Stimulated activated CD4-positive, alpha-beta T cell treated with anti-CD3 and anti-CD28 coated beads, Interleukin-12 subunit alpha, Interleukin-12 subunit beta, amount 100 ng/mL, for 48 hours (primary cell): ENCODE measurements around the gene OR56A5.
"Not testable (repeated sequence)": the region's sequence is repeated elsewhere in the genome, so short reads cannot be mapped to it uniquely, and the experiment has no call there.

ENCODE experiments used
- DNase-seq, 3 donors: peaks; one replicate each; pipeline ENCODE4 v3.0.0-alpha.2; 2020; ENCODE audit warnings: low read depth in 2 of 3, low spot score in 1 of 3

OR56A5 gene, protein sequence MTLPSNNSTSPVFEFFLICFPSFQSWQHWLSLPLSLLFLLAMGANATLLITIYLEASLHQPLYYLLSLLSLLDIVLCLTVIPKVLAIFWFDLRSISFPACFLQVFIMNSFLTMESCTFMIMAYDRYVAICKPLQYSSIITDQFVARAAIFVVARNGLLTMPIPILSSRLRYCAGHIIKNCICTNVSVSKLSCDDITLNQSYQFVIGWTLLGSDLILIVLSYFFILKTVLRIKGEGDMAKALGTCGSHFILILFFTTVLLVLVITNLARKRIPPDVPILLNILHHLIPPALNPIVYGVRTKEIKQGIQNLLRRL

DNA sequence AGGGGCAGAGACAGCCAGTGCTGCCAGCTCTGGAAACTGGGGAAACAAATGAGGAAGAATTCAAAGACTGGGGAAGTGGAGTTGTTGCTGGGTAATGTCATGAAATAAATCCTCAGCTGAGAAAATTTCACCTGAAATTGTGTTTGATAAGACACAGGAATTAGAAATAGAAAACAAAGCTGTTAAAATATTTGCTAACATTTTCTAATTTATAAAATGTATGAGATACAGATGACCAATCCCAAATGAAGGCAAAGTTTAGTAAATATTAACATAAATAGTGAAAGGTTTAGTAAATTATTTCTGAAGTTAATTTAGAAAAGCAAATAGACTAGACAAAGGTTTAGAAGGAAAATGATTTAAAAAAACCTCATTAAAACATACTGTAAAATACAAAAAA, at the start of gene OR56A5:
TSS of gene OR56A5 (minus strand) at position 101 of the 400 bp plus-strand sequence. CDS start at position 101, 0 bp downstream.
- DNase-seq: no peak

DNA sequence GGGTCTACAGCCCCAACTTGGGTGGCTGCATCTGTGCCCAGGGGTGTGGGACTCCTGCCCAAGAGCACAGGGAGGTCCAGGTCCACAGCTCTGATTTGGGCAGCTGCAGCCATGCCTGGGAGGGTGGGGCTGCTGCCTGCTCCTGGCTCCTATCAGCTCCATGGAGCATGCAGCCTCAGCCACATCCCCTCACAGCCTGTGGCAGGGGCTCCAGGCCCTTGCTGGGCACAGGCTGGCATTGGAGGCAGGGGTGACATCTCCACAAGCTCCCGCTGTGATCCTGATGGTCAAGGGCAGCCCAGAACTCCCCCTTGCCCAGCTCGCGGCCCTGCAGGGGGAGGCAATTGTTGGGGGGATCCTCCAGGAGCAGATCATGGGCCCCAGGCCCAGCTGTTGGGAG, 44.7 kb upstream of the OR56A5 start:
- no peak for DNase-seq

DNA sequence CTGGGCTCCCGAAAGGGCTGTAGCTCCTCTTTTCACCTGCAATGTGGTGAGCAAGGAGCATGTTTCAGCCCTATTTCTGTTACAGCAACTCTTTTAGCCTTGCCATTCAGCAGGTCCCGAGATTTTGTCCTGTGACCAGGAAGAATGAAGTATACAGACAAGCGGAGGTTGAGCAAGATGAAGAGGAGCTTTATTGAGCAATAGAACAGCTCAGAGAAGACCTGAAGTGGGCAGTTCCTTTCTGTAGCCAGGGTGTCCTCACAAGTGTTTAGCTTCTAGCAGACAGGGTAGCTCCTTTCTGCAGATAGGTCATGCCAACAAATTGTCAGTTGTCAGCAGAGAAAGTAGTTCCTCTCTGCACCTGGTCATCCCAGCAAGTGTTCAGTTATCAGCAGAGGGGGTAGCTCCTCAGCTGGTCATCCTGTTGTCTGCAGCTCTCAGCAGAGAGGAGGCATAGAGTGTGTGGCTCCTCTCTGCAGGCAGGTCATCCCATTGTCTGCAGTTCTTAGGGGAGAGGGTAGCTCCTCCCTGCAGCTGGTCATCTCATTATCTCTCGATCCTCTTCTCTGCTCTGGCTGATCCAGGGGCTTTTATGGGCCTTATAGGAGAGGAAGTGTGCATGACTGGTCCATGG, 43.9 kb upstream of the OR56A5 start:
- DNase-seq: no peak

DNA sequence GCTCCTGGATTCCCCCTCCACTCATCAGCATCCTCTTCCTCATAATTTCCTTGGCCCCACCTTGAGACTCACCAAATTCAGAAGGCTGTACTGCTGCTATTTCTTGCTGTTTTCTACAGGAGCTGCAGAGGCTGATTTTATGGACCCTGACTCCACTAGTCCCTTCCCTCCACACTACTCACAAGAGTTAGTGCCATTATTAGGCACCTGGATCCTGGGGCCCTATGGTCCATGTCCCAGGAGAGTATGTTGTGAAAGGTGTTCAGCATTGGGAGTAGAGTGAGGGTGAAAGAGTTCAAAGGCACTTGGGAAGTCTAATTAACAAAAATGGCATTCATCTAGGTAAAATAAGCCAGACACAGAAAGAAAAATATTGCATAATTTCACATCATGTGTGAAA, 38.6 kb upstream of the OR56A5 start, which contains the start of gene OR56A4:
TSS of gene OR56A4 (minus strand) at position 101 of the 400 bp plus-strand sequence. CDS start 3,954 bp downstream, outside the sequence.
- no peak for DNase-seq

DNA sequence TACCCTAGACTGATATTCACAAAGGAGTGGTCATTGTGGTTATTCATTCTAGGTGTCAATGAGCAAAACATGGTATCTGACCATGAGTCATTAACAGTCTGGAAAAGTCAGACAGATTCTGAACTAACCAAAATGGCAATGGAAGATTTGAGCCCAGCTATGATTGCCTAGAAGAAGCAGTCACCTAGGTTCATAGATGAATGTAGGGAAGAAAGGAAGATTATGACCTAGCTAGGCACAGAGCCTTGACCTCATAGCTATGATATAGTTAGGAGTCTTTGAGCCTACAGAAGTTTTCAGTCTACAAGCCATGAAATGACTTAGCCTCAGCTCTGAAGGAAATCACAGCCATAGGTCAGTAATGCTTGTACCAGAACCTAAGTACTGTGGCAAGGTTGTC, 38.1 kb upstream of the OR56A5 start:
- no peak for DNase-seq

DNA sequence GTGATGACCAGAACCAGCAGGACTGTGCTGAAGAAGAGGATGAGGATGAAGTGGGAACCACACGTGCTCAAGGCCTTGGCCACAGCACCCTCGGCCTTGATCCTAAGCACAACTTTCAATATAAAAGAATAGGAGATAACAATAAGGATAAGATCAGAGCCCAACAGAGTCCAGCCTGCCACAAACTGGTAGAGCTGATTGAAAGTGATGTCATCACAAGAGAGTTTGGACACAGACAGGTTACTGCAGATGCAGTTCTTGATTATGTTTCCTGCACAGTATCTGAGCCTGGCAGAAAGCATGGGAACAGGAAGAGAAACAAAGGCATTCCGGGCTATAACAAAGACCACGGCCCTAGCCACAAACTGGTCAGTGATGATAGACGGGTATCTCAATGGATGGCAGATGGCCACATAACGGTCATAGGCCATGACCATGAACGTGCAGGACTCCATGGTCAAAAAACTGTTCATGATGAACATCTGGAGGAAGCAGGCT, 34.0 kb upstream of the OR56A5 start:
- no peak for DNase-seq

DNA sequence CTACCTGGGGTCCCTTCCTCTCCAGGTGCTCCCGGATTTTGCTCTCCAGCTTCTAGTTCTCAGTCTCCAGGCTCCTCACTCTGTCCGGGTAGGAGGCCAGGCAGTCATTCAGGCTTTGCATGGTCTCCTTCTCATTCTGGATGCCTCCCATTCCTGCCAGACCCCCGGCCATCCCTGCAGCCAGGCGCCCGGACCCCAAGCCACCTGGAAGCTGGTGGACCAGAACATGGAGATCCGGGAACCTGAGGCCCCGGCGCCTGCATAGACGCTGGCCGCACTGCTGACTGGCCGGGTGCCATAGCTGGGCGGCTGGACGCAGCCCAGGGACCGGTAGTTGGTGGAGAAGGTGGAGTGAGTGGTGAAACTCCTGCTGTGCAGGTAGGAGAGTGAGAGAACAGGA, 26.5 kb upstream of the OR56A5 start:
- DNase-seq: no peak

DNA sequence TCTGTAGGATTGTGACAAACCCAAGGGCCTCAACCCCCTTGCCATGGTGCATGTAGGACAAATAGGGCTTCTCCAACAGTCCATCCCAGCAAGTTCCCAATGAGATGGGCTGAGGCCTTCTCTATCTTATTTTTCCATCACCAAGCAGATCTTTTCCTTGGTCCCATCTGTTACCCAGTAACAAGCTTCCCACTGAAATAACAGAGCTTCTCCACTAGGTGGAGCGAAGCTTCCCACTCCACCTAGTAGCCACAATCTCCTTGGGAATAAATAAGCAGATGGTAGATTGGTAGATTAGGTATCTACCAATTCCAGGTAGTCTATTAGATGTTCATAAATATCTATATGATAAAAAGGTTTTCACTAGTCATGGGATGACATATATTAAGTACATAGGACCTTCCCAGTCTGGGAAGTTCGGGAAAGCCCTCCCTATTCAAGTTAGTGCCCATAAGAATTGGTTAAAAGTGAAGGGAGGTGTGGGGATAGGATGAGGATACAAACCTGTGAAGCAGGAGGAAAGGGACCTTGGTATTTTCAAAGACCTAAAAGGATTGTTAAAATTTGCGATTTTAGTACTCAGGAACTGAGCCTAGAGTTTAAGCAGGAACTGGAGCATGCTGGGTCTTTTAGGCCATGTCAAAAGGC, 24.4 kb upstream of the OR56A5 start:
- no peak for DNase-seq

DNA sequence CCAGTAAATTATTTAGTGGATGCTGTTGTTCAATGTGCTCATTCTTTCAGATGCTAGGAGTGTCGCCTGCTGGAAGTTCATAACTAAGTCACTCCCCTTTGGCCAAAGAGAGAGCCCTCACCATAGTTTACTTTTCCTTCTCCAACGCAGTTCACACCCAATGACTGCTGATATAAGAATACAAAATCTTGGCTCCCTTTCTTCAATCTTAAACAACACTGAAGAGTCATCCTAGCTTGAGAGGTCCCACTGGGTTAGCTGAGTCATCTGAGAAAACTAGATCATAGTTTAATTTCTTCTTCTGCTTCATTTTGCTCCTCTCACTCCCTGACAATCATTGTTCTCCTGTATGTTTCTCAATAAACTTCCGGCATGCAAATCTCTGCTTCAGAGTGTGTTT, 23.9 kb upstream of the OR56A5 start:
- DNase-seq: no peak

DNA sequence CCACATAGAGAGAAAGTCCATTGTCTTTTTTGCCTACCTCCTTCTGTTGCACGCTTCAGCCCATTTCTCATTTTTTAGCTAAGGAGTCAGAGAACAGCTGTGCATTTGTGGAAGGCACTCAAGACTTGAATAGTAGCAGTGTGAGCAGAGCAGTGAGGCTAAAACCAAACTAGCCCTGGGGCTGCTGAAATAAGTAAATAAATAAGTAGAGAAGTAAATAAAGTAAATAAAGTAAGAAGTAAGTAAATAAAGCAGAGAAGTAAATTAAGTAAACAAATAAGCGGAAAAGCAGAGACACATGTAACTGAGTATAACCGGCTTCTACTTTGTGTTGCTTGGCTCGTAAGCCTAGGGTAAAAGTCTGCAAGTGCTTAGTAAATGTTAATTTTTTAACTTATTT, 20.9 kb upstream of the OR56A5 start:
- no peak for DNase-seq

DNA sequence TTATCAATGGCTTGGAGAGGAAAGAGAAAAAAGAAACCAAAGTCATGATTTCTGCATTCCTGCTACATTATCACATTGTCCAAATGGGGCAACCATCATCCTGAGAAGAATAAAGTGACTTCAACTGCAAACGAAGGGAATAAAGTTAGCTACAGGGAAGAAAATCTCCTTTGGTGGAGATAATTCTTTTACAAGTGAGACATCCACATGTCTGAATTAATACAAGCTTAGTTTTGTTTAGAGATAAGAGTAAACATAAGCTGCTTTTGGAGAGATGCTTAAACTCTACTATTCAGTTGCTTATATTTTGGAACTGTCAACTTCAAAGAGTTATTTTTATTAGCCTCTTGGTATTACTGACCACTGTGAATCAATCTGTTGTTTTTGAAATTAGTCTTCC, 18.6 kb upstream of the OR56A5 start, which contains the start of gene OR52L1:
TSS of gene OR52L1 (minus strand) at position 101 of the 400 bp plus-strand sequence. CDS start at position 46, 55 bp downstream.
- no peak for DNase-seq

DNA sequence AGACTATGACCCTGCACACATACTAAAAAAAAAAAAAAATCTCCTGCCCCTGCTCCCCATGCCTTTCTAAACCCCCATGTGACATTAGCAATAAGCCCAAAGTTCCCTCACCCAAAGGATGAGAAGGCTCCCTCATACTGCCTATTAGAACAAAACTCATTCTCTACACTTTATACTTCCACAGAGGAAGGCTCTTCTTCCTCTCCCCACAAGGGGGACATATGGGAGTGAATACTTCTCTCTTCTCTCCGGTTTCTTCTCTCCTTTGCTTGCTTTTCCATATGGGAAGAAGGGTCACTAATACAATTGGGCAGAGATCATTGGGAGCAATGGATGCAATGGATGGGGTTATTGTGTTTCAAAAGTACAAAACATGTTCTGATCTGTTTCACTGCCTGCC, 15.1 kb upstream of the OR56A5 start:
- DNase-seq: no peak

DNA sequence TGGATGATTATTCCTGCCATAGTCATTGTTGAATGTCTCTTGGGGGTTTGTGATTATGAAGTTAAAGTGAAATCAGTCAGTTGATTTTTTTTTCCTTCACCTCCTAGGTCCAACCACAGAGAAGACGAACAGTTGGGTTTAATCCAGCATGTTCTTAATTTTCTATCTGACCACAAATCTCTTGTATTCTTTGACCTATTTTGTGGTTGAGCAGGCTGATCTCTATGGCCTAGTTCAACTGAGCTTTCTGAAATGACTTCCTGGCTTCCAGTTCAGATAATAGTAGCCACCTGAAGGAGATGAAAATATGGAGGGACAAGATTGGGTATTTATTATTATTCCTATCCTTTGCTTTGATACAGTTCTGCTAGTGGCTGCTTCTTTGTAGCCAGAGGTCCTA, 5.2 kb upstream of the OR56A5 start:
- DNase-seq: no peak

DNA sequence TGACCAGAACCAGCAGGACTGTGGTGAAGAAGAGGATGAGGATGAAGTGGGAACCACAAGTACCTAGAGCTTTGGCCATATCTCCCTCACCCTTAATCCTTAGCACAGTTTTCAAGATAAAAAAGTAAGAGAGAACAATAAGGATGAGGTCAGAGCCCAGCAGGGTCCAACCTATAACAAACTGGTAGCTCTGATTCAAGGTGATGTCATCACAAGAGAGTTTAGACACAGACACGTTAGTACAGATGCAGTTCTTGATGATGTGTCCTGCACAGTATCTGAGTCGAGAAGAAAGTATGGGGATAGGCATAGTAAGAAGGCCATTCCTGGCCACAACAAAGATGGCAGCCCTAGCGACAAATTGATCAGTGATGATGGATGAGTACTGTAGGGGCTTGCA, 586 bp downstream of the OR56A5 start:
- no peak for DNase-seq

DNA sequence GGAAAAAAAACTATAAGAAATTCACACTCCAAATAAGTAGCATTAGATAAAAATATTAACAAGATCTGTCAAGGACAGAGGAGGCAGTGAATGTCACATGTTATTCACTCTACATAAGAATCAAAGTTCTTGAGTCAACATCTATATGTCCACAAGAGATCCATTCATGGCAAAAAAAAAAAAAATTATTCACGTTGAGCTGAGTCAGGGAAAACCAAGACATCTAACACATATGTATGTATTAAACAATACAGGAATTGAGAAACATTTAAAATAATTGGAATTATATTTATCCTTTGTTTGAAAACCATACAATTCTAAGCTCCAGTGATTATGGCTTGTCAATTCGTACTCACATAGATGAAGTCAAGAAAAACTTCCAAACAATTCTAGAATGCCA, 1.3 kb downstream of the OR56A5 start:
- no peak for DNase-seq

DNA sequence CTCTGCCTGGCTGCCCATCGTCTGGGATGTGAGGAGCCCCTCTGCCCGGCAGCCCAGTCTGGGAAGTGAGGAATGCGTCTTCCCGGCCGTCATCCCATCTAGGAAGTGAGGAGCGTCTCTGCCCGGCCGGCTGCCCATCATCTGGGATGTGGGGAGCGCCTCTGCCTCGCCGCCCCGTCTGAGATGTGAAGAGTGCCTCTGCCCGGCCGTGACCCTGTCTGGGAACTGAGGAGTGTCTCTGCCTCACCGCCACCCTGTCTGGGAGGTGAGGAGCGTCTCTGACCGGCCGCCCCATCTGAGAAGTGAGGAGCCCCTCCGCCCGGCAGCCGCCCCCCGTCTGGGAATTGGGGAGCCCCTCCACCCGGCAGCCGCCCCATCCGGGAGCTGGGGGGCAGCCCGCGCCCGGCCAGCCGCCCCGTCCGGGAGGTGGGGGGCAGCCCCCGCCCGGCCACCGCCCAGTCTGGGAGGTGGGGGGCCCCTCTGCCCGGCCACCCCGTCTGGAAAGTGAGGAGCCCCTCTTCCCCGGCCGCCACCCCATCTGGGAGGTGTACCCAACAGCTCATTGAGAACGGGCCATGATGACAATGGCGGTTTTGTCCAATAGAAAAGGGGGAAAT, 7.5 kb downstream of the OR56A5 start:
- not testable (repeated sequence) for DNase-seq

DNA sequence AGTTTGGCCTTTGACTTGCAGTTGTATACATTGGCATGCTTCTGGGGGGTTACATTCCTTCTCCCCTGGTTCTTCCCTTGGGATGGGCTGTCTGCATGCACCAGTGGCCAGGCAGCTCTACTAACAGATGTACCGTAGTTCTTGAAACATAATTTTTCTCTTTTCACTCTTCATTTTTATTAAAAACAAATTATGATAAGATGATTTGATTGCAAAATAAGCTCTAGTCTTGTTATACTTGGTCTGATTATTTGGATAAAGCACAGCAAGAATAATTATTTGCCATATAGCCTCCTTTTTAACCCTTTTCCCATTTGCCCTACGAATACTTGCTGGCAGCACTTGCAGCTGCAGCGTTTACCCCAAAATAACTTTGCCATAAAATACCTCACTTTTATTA, 12.7 kb downstream of the OR56A5 start:
- DNase-seq: no peak

DNA sequence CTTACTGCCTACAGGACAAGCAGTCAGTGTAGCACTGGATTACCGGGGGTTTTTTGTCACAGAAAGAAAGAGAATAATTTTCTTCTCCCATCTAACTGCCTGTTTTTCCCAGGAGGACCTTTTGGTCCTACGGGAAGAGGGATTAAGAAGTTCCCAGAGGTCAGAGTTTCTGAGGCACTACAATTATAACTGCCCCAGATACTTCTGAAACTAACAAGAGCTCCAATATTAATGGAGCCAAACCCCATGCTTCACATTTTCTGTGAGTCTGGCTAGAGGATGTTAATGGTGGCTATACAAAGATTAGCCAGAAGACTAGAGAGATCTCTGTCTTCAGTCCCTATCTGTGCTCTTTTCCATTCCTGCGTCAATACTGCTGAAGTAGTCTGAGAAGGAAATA, 26.3 kb downstream of the OR56A5 start, which contains the start of gene OR56A3:
TSS of gene OR56A3 (plus strand) at position 301 of the 400 bp plus-strand sequence. CDS start 5,096 bp downstream, outside the sequence.
- no peak for DNase-seq

DNA sequence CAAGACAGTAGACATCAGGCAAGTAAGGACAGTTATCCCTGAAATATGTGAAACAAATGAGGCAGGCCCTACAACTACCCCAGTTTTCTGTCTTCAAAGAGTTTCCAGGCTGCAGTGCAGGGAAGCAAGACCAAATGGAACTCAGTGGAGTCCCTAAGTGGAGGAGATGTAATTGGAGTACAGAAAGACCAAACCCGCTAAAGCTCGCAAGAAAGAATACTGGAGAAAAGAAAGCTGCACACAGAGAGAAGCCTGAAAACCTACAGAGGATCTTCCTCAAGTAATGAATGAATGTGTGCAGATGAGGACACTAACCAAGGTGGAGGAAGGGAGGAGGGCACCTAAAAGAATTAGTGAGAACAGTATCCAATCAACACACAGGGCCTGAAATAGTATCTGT, 27.5 kb downstream of the OR56A5 start:
- no peak for DNase-seq

DNA sequence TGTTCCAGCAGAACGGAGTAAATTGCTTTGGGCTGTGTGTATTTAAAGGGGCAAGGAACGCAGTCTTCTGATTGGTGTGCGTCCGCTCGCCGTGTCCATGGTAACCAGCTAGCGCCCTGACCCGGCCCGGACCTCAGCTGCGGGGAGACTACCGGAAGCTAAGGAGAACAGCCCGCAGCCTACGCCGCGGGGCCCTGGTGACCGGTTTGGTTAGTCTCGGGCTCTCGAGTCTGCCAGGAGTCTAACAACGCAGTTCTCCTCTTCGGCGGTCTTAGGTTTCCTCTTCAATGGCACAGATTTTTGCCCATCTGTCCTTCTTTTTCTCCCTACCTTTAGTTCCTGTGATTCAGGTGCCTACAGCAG, 29.7 kb downstream of the OR56A5 start:
- DNase-seq: no peak

DNA sequence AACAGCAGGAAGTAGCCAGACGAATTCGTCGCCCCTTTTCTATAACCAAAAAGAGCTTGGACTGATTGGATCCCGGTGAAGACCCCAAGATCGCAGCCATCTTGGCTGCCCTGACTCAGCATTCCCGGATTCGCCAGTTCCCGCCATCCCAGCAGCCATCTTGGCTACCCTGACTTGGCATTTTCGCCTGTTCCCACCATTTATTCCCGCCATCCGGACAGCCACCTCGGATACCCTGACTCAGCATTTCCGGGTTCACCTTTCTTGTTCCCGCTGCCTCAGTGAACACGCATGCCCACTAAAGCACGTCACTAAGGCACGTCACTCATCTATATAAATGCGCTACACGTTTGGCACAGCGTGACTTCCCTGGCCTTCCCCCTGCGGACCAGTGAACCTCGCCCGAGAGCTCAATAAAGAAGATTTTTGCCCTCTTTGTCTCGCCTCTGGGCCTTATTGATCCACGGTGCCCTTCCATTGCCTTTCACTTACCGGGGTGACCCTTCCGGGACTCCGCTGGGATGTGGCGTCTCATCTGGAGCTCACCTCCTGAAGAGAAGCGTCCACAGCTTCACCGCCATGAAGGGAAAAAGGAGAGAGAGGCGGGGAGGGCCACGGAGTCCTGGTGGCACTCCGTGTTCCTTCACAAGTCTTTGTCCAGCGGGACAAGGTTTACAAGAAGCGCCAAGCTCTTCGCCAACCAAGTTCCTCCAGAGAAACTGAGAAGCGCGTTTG, 30.3 kb downstream of the OR56A5 start:
- DNase-seq: no peak
